Measurements from ENCODE around the gene SNRNP25.
"Not testable (repeated sequence)": the region's sequence is repeated elsewhere in the genome, so short reads cannot be mapped to it uniquely, and the experiment has no call there.

DNA sequence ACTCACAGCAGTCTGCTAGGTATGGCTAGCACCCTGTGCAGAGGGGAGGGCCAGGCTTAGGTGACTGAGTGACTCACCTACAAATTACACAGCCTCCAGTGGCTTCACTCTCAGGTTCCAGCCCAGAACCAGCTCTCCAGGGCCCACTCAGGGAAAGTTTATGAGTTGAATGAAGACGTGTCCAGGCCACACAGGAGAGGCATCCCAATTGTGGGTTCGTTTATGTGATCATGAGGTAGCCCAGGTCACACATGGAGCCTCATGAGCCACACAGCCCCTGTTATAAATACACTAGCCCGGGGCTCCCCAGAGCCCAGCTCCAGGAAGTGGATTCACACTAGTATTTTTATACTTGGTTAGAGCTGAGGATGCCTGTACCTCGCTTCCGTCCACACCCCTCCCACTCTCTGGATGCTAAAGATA is 27.7 kb upstream of the SNRNP25 start:
- TF ChIP-seq EP300 (IDR thresholded peaks at IDR 0.05); POLR2A (IDR thresholded peaks at IDR 0.05; ENCODE audit: low read depth): not testable (repeated sequence)
- TF ChIP-seq, protein P1, sequence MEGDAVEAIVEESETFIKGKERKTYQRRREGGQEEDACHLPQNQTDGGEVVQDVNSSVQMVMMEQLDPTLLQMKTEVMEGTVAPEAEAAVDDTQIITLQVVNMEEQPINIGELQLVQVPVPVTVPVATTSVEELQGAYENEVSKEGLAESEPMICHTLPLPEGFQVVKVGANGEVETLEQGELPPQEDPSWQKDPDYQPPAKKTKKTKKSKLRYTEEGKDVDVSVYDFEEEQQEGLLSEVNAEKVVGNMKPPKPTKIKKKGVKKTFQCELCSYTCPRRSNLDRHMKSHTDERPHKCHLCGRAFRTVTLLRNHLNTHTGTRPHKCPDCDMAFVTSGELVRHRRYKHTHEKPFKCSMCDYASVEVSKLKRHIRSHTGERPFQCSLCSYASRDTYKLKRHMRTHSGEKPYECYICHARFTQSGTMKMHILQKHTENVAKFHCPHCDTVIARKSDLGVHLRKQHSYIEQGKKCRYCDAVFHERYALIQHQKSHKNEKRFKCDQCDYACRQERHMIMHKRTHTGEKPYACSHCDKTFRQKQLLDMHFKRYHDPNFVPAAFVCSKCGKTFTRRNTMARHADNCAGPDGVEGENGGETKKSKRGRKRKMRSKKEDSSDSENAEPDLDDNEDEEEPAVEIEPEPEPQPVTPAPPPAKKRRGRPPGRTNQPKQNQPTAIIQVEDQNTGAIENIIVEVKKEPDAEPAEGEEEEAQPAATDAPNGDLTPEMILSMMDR (IDR thresholded peaks at IDR 0.05) = not testable (repeated sequence)

Measured in esophagus muscularis mucosa (tissue), 4 donors.